Measurements from ENCODE around the gene AHSP. TPM values are rescaled to one million over a fixed set of nuclear protein-coding genes. Genes with fewer than 3 reads are reported as not detected.
"Not testable (repeated sequence)": the region's sequence is repeated elsewhere in the genome, so short reads cannot be mapped to it uniquely, and the experiment has no call there.

The AHSP gene
- total RNA-seq, 1 donor from 2014 or later, result not detected

GRCh38 chr16:31536804-31537361, 9.2 kb downstream of the AHSP start:
- Histone ChIP-seq H3K4me1 (peaks cover 7% of the 10 kb centered on the region), H3K4me3 (peak overlapping the region; percentile 66), H3K27me3 (ENCODE audit: low read depth) (peaks cover 78% of the 10 kb centered on the region), H3K9me3 (replicated peaks) (no peaks in the 10 kb centered on the region), H3K36me3 (no peaks in the 10 kb centered on the region), H3K27ac (replicated peaks) (no peak overlapping the region)
- no peak for TF ChIP-seq CTCF (IDR thresholded peaks at IDR 0.05; ENCODE audit: borderline replicate concordance)
- intact Hi-C loops (cut with micrococcal nuclease), result no loop called here
- no peak for DNase-seq

GRCh38 chr16:31537362-31538242, 9.9 kb downstream of the AHSP start:
- TF ChIP-seq CTCF (IDR thresholded peaks at IDR 0.05; ENCODE audit: borderline replicate concordance), result no peak
- no peak overlapping the region for H3K27ac ChIP-seq (replicated peaks)
- H3K4me3 ChIP-seq, result peak overlapping the region; percentile 66
- H3K4me1 ChIP-seq, result peaks cover 7% of the 10 kb centered on the region
- H3K36me3 ChIP-seq, result no peaks in the 10 kb centered on the region
- intact Hi-C loops (cut with micrococcal nuclease), result no loop called here
- DNase-seq, result no peak
- peaks cover 71% of the 10 kb centered on the region for H3K27me3 ChIP-seq (ENCODE audit: low read depth)
- H3K9me3 ChIP-seq (replicated peaks), result peaks cover 2% of the 10 kb centered on the region

- H3K4me1 ChIP-seq; H3K4me3 ChIP-seq; H3K36me3 ChIP-seq; H3K27ac ChIP-seq (replicated peaks); H3K9me3 ChIP-seq (replicated peaks); DNase-seq; intact Hi-C loops (cut with micrococcal nuclease): not testable (repeated sequence)
- H3K27me3 ChIP-seq (ENCODE audit: low read depth), result peaks cover 65% of the 10 kb centered on the region
Measured at GRCh38 chr16:31538243-31538598, 10.5 kb downstream of the AHSP start.

GRCh38 chr16:31539762-31540161, 12.1 kb downstream of the AHSP start:
- H3K9me3 ChIP-seq (replicated peaks); H3K4me3 ChIP-seq; H3K36me3 ChIP-seq; DNase-seq; H3K27ac ChIP-seq (replicated peaks); intact Hi-C loops (cut with micrococcal nuclease); H3K4me1 ChIP-seq: not testable (repeated sequence)
- peaks cover 54% of the 10 kb centered on the region for H3K27me3 ChIP-seq (ENCODE audit: low read depth)

- Histone ChIP-seq H3K9me3 (replicated peaks) (peaks cover 7% of the 10 kb centered on the region), H3K27ac (replicated peaks) (no peak overlapping the region), H3K36me3 (no peaks in the 10 kb centered on the region), H3K4me3 (no peak overlapping the region), H3K27me3 (ENCODE audit: low read depth) (peaks cover 26% of the 10 kb centered on the region), H3K4me1 (peaks cover under 1% of the 10 kb centered on the region)
- DNase-seq, result no peak
- no peak for TF ChIP-seq CTCF (IDR thresholded peaks at IDR 0.05; ENCODE audit: borderline replicate concordance)
- intact Hi-C loops (cut with micrococcal nuclease), result no loop called here
Measured at GRCh38 chr16:31542763-31543162, 15.1 kb downstream of the AHSP start.

- intact Hi-C loops (cut with micrococcal nuclease), result no loop called here
Measured at GRCh38 chr16:31561426-31562233, 33.9 kb downstream of the AHSP start.

More at GRCh38 chr16:31561426-31562233, 33.9 kb downstream of the AHSP start:
- Histone ChIP-seq H3K4me1 (no peaks in the 10 kb centered on the region), H3K36me3 (no peaks in the 10 kb centered on the region), H3K9me3 (replicated peaks) (no peaks in the 10 kb centered on the region), H3K27me3 (ENCODE audit: low read depth) (peaks cover 51% of the 10 kb centered on the region), H3K27ac (replicated peaks) (no peak overlapping the region), H3K4me3 (no peak overlapping the region)
- DNase-seq, result no peak
- no peak for TF ChIP-seq CTCF (IDR thresholded peaks at IDR 0.05; ENCODE audit: borderline replicate concordance)

Measured in left ventricle myocardium inferior (tissue), 1 donor.